A549 (cell line): ENCODE data around the gene SHLD3.

ENCODE experiments used
- RFX5 ChIP-seq: fragments of 450-650 bp; IDR thresholded peaks from 2 replicates; pipeline ENCODE4 v1.7.1; 2014; ENCODE audit warnings: antibody characterized with exemption, mild to moderate bottlenecking, moderate library complexity
- SMC3 ChIP-seq: fragments of >200 bp; sonication (Bioruptor Twin); formaldehyde crosslinking; IDR thresholded peaks from 3 replicates; pipeline ENCODE4 v1.6.1; 2018; ENCODE audit warnings: inconsistent platforms

- TF ChIP-seq RFX5 (no peak), SMC3 (no peak)
Observed at GRCh38 chr5:65654713-65655112, 29.9 kb downstream of the SHLD3 start.
